SK-N-SH treated with all-trans-retinoic acid at 6 μM for 48 hours (cell line): ENCODE data around the gene MZB1.

Experiments
- BACH2 ChIP-seq: fragments of 250-450 bp; sonication (Bioruptor Pico); IDR thresholded peaks from 2 replicates; pipeline ENCODE4 v1.9.0; 2021; ENCODE audit warnings: mild to moderate bottlenecking, borderline replicate concordance
- ESRRG ChIP-seq: fragments of 250-450 bp; sonication (Bioruptor Pico); IDR thresholded peaks from 2 replicates; pipeline ENCODE4 v1.6.1; 2021; ENCODE audit warnings: mild to moderate bottlenecking
- ISL1 ChIP-seq: fragments of 250-450 bp; sonication (Bioruptor Pico); IDR thresholded peaks from 2 replicates; pipeline ENCODE4 v2.1.2; 2022; ENCODE audit warnings: mild to moderate bottlenecking, moderate library complexity
- PPARA ChIP-seq: fragments of 250-450 bp; sonication (Bioruptor Pico); IDR thresholded peaks from 2 replicates; pipeline ENCODE4 v1.5.0; 2020; ENCODE audit warnings: mild to moderate bottlenecking, borderline replicate concordance
- TCF4 ChIP-seq: fragments of 250-450 bp; sonication (Bioruptor Pico); IDR thresholded peaks from 2 replicates; pipeline ENCODE4 v1.8.0; 2021; ENCODE audit warnings: mild to moderate bottlenecking, moderate library complexity, borderline replicate concordance
- ZFP30 ChIP-seq: fragments of 450-650 bp; formaldehyde crosslinking; IDR thresholded peaks from 2 replicates; pipeline ENCODE4 v1.5.0; 2022; ENCODE audit warnings: mild to moderate bottlenecking, moderate library complexity
- ZNF565 ChIP-seq: fragments of 450-650 bp; formaldehyde crosslinking; conservative IDR thresholded peaks from 2 replicates; pipeline ENCODE4 v1.5.0; 2020; ENCODE audit warnings: low read depth, mild to moderate bottlenecking, moderate library complexity
- ZNF70 ChIP-seq: fragments of 450-650 bp; formaldehyde crosslinking; IDR thresholded peaks from 2 replicates; pipeline ENCODE4 v1.5.0; 2020; ENCODE audit warnings: mild to moderate bottlenecking, moderate library complexity
- TF ChIP-seq, protein P1 (sequence below): fragments of 250-450 bp; sonication (Bioruptor Pico); IDR thresholded peaks from 2 replicates; pipeline ENCODE4 v1.8.0; 2020; ENCODE audit warnings: mild to moderate bottlenecking, moderate library complexity, borderline replicate concordance
- TF ChIP-seq, protein P2 (sequence below): fragments of 250-450 bp; sonication (Bioruptor Pico); IDR thresholded peaks from 2 replicates; pipeline ENCODE4 v1.8.0; 2021; ENCODE audit warnings: low read depth, mild to moderate bottlenecking, moderate library complexity, borderline replicate concordance
- TF ChIP-seq, protein P3 (sequence below): fragments of 250-450 bp; sonication (Bioruptor Pico); IDR thresholded peaks from 2 replicates; pipeline ENCODE4 v1.5.1; 2021; ENCODE audit warnings: mild to moderate bottlenecking, moderate library complexity
- TF ChIP-seq, protein P4 (sequence below): fragments of 250-450 bp; sonication (Bioruptor Pico); IDR thresholded peaks from 2 replicates; pipeline ENCODE4 v1.5.1; 2020; ENCODE audit warnings: low read depth, mild to moderate bottlenecking, moderate library complexity
- TF ChIP-seq, protein P5 (sequence below): fragments of 250-450 bp; sonication (Bioruptor Pico); IDR thresholded peaks from 2 replicates; pipeline ENCODE4 v1.5.0; 2020; ENCODE audit warnings: mild to moderate bottlenecking, moderate library complexity

DNA sequence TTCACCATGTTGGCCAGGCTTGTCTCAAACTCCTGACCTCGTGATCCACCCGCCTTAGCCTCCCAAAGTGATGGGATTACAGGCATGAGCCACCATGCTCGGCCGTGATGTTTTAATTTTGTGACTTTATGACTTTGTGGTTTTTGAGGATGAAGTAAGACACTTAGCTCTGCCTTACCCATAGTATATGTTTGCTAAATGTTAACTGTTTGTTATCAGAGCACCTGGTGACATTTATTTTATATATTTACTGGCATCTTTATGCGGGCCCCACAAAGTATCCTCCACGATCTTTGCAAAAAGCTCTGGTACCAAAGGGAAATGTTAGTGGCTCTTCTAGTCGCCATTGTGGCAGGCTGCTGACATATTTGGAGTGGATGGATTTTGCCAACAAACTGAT, 13.3 kb downstream of the MZB1 start:
- no peak for TF ChIP-seq ZNF565
- TF ChIP-seq, protein P1, sequence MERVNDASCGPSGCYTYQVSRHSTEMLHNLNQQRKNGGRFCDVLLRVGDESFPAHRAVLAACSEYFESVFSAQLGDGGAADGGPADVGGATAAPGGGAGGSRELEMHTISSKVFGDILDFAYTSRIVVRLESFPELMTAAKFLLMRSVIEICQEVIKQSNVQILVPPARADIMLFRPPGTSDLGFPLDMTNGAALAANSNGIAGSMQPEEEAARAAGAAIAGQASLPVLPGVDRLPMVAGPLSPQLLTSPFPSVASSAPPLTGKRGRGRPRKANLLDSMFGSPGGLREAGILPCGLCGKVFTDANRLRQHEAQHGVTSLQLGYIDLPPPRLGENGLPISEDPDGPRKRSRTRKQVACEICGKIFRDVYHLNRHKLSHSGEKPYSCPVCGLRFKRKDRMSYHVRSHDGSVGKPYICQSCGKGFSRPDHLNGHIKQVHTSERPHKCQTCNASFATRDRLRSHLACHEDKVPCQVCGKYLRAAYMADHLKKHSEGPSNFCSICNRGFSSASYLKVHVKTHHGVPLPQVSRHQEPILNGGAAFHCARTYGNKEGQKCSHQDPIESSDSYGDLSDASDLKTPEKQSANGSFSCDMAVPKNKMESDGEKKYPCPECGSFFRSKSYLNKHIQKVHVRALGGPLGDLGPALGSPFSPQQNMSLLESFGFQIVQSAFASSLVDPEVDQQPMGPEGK (CRISPR knock-in tag): no peak
- no peak for TF ChIP-seq TCF4 (CRISPR knock-in tag)
- TF ChIP-seq PPARA (CRISPR knock-in tag): no peak
- TF ChIP-seq, protein P2, sequence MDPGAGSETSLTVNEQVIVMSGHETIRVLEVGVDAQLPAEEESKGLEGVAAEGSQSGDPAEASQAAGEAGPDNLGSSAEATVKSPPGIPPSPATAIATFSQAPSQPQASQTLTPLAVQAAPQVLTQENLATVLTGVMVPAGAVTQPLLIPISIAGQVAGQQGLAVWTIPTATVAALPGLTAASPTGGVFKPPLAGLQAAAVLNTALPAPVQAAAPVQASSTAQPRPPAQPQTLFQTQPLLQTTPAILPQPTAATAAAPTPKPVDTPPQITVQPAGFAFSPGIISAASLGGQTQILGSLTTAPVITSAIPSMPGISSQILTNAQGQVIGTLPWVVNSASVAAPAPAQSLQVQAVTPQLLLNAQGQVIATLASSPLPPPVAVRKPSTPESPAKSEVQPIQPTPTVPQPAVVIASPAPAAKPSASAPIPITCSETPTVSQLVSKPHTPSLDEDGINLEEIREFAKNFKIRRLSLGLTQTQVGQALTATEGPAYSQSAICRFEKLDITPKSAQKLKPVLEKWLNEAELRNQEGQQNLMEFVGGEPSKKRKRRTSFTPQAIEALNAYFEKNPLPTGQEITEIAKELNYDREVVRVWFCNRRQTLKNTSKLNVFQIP: no peak
- TF ChIP-seq, protein P3, sequence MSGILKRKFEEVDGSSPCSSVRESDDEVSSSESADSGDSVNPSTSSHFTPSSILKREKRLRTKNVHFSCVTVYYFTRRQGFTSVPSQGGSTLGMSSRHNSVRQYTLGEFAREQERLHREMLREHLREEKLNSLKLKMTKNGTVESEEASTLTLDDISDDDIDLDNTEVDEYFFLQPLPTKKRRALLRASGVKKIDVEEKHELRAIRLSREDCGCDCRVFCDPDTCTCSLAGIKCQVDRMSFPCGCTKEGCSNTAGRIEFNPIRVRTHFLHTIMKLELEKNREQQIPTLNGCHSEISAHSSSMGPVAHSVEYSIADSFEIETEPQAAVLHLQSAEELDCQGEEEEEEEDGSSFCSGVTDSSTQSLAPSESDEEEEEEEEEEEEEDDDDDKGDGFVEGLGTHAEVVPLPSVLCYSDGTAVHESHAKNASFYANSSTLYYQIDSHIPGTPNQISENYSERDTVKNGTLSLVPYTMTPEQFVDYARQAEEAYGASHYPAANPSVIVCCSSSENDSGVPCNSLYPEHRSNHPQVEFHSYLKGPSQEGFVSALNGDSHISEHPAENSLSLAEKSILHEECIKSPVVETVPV: no peak
- TF ChIP-seq ESRRG (CRISPR knock-in tag): no peak
- no peak for TF ChIP-seq ISL1
- TF ChIP-seq ZNF70: no peak
- TF ChIP-seq ZFP30 (CRISPR knock-in tag): no peak
- TF ChIP-seq, protein P4, sequence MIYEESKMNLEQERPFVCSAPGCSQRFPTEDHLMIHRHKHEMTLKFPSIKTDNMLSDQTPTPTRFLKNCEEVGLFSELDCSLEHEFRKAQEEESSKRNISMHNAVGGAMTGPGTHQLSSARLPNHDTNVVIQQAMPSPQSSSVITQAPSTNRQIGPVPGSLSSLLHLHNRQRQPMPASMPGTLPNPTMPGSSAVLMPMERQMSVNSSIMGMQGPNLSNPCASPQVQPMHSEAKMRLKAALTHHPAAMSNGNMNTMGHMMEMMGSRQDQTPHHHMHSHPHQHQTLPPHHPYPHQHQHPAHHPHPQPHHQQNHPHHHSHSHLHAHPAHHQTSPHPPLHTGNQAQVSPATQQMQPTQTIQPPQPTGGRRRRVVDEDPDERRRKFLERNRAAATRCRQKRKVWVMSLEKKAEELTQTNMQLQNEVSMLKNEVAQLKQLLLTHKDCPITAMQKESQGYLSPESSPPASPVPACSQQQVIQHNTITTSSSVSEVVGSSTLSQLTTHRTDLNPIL (CRISPR knock-in tag): no peak
- TF ChIP-seq BACH2 (CRISPR knock-in tag): no peak
- TF ChIP-seq, protein P5, sequence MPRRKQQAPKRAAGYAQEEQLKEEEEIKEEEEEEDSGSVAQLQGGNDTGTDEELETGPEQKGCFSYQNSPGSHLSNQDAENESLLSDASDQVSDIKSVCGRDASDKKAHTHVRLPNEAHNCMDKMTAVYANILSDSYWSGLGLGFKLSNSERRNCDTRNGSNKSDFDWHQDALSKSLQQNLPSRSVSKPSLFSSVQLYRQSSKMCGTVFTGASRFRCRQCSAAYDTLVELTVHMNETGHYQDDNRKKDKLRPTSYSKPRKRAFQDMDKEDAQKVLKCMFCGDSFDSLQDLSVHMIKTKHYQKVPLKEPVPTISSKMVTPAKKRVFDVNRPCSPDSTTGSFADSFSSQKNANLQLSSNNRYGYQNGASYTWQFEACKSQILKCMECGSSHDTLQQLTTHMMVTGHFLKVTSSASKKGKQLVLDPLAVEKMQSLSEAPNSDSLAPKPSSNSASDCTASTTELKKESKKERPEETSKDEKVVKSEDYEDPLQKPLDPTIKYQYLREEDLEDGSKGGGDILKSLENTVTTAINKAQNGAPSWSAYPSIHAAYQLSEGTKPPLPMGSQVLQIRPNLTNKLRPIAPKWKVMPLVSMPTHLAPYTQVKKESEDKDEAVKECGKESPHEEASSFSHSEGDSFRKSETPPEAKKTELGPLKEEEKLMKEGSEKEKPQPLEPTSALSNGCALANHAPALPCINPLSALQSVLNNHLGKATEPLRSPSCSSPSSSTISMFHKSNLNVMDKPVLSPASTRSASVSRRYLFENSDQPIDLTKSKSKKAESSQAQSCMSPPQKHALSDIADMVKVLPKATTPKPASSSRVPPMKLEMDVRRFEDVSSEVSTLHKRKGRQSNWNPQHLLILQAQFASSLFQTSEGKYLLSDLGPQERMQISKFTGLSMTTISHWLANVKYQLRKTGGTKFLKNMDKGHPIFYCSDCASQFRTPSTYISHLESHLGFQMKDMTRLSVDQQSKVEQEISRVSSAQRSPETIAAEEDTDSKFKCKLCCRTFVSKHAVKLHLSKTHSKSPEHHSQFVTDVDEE (CRISPR knock-in tag): no peak
